GM23338 (cell line): Measurements from ENCODE around the gene ITPR3. TPM values are rescaled to one million over a fixed set of nuclear protein-coding genes. Genes with fewer than 3 reads are reported as not detected.

ENCODE experiments used
- ATAC-seq: fragments of 200-7000 bp; cut with Tn5 transposase; 3 replicates; pipeline ENCODE4 v1.9.1; 2020
- DNase-seq: peaks from one replicate; pipeline ENCODE4 v3.0.0-alpha.2; 2015; ENCODE audit warnings: low spot score
- H2AFZ ChIP-seq: fragments of 200-600 bp; sonication (generic); 2 replicates; pipeline ENCODE4 v1.8.0; 2016; ENCODE audit warnings: antibody characterized with exemption, mild to moderate bottlenecking, moderate library complexity
- H3F3A ChIP-seq: fragments of 200-600 bp; sonication (generic); replicated peaks from 2 replicates; pipeline ENCODE4 v1.8.0; 2017; ENCODE audit warnings: antibody characterized with exemption, mixed run types, low read depth
- H3K27ac ChIP-seq: fragments of 200-600 bp; sonication (generic); 2 replicates; pipeline ENCODE4 v1.6.1; 2016; ENCODE audit warnings: low read depth
- H3K27me3 ChIP-seq: fragments of 200-600 bp; sonication (generic); 2 replicates; pipeline ENCODE4 v1.8.0; 2016; ENCODE audit warnings: mild to moderate bottlenecking, mixed run types, moderate library complexity; ENCODE audit not compliant: insufficient read depth
- H3K36me3 ChIP-seq: fragments of 200-600 bp; sonication (generic); 2 replicates; pipeline ENCODE4 v1.8.0; 2016; ENCODE audit warnings: mild to moderate bottlenecking; ENCODE audit not compliant: insufficient read depth
- H3K4me1 ChIP-seq: fragments of 200-600 bp; sonication (generic); 2 replicates; pipeline ENCODE4 v1.8.0; 2016; ENCODE audit warnings: mild to moderate bottlenecking, moderate library complexity; ENCODE audit not compliant: insufficient read depth
- H3K4me2 ChIP-seq: fragments of 200-600 bp; sonication (generic); 2 replicates; pipeline ENCODE4 v1.7.1; 2017; ENCODE audit warnings: mixed run types
- H3K4me3 ChIP-seq: fragments of 200-600 bp; sonication (generic); 2 replicates; pipeline ENCODE4 v1.6.1; 2016; ENCODE audit warnings: mixed run types
- H3K79me2 ChIP-seq: fragments of 200-600 bp; sonication (generic); replicated peaks from 2 replicates; pipeline ENCODE4 v1.8.0; 2017; ENCODE audit warnings: mild to moderate bottlenecking; ENCODE audit not compliant: insufficient read depth
- H3K9me2 ChIP-seq: fragments of 200-600 bp; sonication (generic); 2 replicates; pipeline ENCODE4 v1.8.0; 2017; ENCODE audit not compliant: insufficient read depth
- H4K20me1 ChIP-seq: fragments of 200-600 bp; sonication (generic); replicated peaks from 2 replicates; pipeline ENCODE4 v1.8.0; 2017; ENCODE audit warnings: mild to moderate bottlenecking; ENCODE audit not compliant: insufficient read depth
- H3K27ac Mint-ChIP-seq: 2 replicates; pipeline ENCODE4 v1.8.0; 2020; ENCODE audit warnings: inconsistent platforms, mild to moderate bottlenecking, moderate library complexity, mixed read lengths
- H3K27me3 Mint-ChIP-seq: 3 replicates; pipeline ENCODE4 v1.8.0; 2022; ENCODE audit warnings: low read depth, mild to moderate bottlenecking, moderate library complexity, mixed read lengths, inconsistent platforms; ENCODE audit not compliant: insufficient read depth, poor library complexity
- H3K36me3 Mint-ChIP-seq: 3 replicates; pipeline ENCODE4 v1.8.0; 2021; ENCODE audit warnings: low read depth, mild to moderate bottlenecking, inconsistent platforms, moderate library complexity, mixed read lengths
- H3K4me1 Mint-ChIP-seq: 3 replicates; pipeline ENCODE4 v1.8.0; 2020; ENCODE audit warnings: mild to moderate bottlenecking, inconsistent platforms, mixed read lengths
- H3K4me3 Mint-ChIP-seq: 3 replicates; pipeline ENCODE4 v1.8.0; 2021; ENCODE audit warnings: moderate library complexity, mild to moderate bottlenecking, inconsistent platforms, mixed read lengths
- H3K9me3 Mint-ChIP-seq: 3 replicates; pipeline ENCODE4 v1.8.0; 2020; ENCODE audit warnings: moderate library complexity, mild to moderate bottlenecking, inconsistent platforms, mixed read lengths
- EZH2 ChIP-seq: fragments of 200-600 bp; sonication (generic); IDR thresholded peaks from one replicate; pipeline ENCODE4 v1.8.0; 2017; ENCODE audit warnings: antibody characterized with exemption, mild to moderate bottlenecking, low read depth; ENCODE audit not compliant: unreplicated experiment
- JUNB ChIP-seq: IDR thresholded peaks from one replicate; pipeline ENCODE4 v1.6.1; 2016; ENCODE audit warnings: antibody characterized with exemption; ENCODE audit not compliant: unreplicated experiment
- NANOG ChIP-seq: IDR thresholded peaks from 2 replicates; pipeline ENCODE4 v1.6.1; 2016; ENCODE audit warnings: antibody characterized with exemption, borderline replicate concordance
- POLR2AphosphoS5 ChIP-seq: IDR thresholded peaks from 2 replicates; pipeline ENCODE4 v1.6.1; 2016; ENCODE audit warnings: antibody characterized with exemption, low read depth
- STAT1 ChIP-seq: IDR thresholded peaks from one replicate; pipeline ENCODE4 v1.6.1; 2016; ENCODE audit warnings: antibody characterized with exemption; ENCODE audit not compliant: unreplicated experiment
- ZNF114 ChIP-seq: fragments of 250-450 bp; sonication (Bioruptor Pico); IDR thresholded peaks from 2 replicates; pipeline ENCODE4 v1.5.0; 2020; ENCODE audit warnings: mild to moderate bottlenecking, moderate library complexity
- ZNF331 ChIP-seq: fragments of 250-450 bp; sonication (Bioruptor Pico); IDR thresholded peaks from 2 replicates; pipeline ENCODE4 v1.5.0; 2020; ENCODE audit warnings: low read depth, mild to moderate bottlenecking, moderate library complexity
- polyA plus RNA-seq: library from polyadenylated mRNA; unstranded; fragments of >200 nt; fragmentation: Nextera tagmentation; extraction: Ambion mirVana; gene quantifications from 2 replicates; pipeline ENCODE4 v1.2.1, GENCODE V29; 2016
- total RNA-seq: library from RNA; depleted of rRNA; stranded (reverse); fragments of >200 nt; shearing (Covaris generic); gene quantifications from 2 replicates; pipeline ENCODE4 v1.2.3, GENCODE V29; 2014
- TF ChIP-seq, protein P1 (sequence below): fragments of 250-450 bp; sonication (Bioruptor Pico); IDR thresholded peaks from 2 replicates; pipeline ENCODE4 v1.5.0; 2020; ENCODE audit warnings: mild to moderate bottlenecking, moderate library complexity
- TF ChIP-seq, protein P2 (sequence below): IDR thresholded peaks from 2 replicates; pipeline ENCODE4 v1.6.1; 2016; ENCODE audit warnings: antibody characterized with exemption
- TF ChIP-seq, protein P3 (sequence below): IDR thresholded peaks from one replicate; pipeline ENCODE4 v1.6.1; 2018; ENCODE audit warnings: antibody characterized with exemption; ENCODE audit not compliant: unreplicated experiment

Gene ITPR3
- total and polyA plus RNA-seq, 2 experiments from 2014 or later = 7.3 to 31.9 TPM

DNA sequence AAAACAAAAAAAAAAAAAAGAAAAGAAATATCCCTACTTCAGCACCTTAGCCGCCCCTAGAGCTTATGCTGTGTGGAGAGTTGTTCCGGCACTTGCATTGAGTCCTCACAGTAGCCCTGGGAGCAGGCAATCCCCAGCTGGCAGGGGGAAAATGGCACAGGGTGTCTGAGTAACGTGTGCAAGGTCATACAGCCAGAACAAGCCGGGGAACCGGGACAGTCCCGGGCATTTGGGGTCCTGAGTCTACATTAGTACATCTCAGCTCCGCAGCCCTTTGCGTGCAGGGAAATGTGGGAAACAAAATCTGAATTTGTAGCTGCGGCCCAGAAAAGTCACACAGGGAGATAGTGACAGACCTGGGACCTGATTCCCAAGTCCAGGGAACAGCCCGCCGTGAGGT, 44.5 kb upstream of the ITPR3 start:
- Histone ChIP-seq H3K36me3 (0 out of 2 replicates have a peak, but pooled peaks cover 5% of the 10 kb centered on the region), H3K27me3 (no peaks in the 10 kb centered on the region), H3F3A (no peaks in the 10 kb centered on the region), H3K4me1 (peaks cover 9% of the 10 kb centered on the region), H3K9me2 (no peaks in the 10 kb centered on the region), H3K4me3 (no peak overlapping the region), H4K20me1 (no peaks in the 10 kb centered on the region), H3K79me2 (peaks cover 16% of the 10 kb centered on the region), H3K4me2 (no peak overlapping the region), H2AFZ (no peak overlapping the region), H3K27ac (no peak overlapping the region)
- peaks cover 24% of the 10 kb centered on the region for H3K36me3 Mint-ChIP-seq
- no peaks in the 10 kb centered on the region; the same call in 2 of the 3 replicates for H3K9me3 Mint-ChIP-seq
- H3K27ac Mint-ChIP-seq = no peak overlapping the region
- no peak for TF ChIP-seq ZNF331 (CRISPR knock-in tag)
- TF ChIP-seq NANOG = no peak
- TF ChIP-seq, protein P1, sequence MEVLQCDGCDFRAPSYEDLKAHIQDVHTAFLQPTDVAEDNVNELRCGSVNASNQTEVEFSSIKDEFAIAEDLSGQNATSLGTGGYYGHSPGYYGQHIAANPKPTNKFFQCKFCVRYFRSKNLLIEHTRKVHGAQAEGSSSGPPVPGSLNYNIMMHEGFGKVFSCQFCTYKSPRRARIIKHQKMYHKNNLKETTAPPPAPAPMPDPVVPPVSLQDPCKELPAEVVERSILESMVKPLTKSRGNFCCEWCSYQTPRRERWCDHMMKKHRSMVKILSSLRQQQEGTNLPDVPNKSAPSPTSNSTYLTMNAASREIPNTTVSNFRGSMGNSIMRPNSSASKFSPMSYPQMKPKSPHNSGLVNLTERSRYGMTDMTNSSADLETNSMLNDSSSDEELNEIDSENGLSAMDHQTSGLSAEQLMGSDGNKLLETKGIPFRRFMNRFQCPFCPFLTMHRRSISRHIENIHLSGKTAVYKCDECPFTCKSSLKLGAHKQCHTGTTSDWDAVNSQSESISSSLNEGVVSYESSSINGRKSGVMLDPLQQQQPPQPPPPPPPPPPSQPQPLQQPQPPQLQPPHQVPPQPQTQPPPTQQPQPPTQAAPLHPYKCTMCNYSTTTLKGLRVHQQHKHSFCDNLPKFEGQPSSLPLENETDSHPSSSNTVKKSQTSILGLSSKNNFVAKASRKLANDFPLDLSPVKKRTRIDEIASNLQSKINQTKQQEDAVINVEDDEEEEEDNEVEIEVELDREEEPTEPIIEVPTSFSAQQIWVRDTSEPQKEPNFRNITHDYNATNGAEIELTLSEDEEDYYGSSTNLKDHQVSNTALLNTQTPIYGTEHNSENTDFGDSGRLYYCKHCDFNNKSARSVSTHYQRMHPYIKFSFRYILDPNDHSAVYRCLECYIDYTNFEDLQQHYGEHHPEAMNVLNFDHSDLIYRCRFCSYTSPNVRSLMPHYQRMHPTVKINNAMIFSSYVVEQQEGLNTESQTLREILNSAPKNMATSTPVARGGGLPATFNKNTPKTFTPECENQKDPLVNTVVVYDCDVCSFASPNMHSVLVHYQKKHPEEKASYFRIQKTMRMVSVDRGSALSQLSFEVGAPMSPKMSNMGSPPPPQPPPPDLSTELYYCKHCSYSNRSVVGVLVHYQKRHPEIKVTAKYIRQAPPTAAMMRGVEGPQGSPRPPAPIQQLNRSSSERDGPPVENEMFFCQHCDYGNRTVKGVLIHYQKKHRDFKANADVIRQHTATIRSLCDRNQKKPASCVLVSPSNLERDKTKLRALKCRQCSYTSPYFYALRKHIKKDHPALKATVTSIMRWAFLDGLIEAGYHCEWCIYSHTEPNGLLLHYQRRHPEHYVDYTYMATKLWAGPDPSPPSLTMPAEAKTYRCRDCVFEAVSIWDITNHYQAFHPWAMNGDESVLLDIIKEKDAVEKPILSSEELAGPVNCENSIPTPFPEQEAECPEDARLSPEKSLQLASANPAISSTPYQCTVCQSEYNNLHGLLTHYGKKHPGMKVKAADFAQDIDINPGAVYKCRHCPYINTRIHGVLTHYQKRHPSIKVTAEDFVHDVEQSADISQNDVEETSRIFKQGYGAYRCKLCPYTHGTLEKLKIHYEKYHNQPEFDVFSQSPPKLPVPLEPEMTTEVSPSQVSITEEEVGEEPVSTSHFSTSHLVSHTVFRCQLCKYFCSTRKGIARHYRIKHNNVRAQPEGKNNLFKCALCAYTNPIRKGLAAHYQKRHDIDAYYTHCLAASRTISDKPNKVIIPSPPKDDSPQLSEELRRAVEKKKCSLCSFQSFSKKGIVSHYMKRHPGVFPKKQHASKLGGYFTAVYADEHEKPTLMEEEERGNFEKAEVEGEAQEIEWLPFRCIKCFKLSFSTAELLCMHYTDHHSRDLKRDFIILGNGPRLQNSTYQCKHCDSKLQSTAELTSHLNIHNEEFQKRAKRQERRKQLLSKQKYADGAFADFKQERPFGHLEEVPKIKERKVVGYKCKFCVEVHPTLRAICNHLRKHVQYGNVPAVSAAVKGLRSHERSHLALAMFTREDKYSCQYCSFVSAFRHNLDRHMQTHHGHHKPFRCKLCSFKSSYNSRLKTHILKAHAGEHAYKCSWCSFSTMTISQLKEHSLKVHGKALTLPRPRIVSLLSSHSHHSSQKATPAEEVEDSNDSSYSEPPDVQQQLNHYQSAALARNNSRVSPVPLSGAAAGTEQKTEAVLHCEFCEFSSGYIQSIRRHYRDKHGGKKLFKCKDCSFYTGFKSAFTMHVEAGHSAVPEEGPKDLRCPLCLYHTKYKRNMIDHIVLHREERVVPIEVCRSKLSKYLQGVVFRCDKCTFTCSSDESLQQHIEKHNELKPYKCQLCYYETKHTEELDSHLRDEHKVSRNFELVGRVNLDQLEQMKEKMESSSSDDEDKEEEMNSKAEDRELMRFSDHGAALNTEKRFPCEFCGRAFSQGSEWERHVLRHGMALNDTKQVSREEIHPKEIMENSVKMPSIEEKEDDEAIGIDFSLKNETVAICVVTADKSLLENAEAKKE (CRISPR knock-in tag) = no peak
- TF ChIP-seq, protein P2, sequence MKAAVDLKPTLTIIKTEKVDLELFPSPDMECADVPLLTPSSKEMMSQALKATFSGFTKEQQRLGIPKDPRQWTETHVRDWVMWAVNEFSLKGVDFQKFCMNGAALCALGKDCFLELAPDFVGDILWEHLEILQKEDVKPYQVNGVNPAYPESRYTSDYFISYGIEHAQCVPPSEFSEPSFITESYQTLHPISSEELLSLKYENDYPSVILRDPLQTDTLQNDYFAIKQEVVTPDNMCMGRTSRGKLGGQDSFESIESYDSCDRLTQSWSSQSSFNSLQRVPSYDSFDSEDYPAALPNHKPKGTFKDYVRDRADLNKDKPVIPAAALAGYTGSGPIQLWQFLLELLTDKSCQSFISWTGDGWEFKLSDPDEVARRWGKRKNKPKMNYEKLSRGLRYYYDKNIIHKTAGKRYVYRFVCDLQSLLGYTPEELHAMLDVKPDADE = no peak
- no peak for TF ChIP-seq EZH2
- TF ChIP-seq STAT1 = no peak
- no peak for TF ChIP-seq ZNF114 (CRISPR knock-in tag)
- TF ChIP-seq JUNB = no peak
- no peak for TF ChIP-seq POLR2AphosphoS5
- TF ChIP-seq, protein P3, sequence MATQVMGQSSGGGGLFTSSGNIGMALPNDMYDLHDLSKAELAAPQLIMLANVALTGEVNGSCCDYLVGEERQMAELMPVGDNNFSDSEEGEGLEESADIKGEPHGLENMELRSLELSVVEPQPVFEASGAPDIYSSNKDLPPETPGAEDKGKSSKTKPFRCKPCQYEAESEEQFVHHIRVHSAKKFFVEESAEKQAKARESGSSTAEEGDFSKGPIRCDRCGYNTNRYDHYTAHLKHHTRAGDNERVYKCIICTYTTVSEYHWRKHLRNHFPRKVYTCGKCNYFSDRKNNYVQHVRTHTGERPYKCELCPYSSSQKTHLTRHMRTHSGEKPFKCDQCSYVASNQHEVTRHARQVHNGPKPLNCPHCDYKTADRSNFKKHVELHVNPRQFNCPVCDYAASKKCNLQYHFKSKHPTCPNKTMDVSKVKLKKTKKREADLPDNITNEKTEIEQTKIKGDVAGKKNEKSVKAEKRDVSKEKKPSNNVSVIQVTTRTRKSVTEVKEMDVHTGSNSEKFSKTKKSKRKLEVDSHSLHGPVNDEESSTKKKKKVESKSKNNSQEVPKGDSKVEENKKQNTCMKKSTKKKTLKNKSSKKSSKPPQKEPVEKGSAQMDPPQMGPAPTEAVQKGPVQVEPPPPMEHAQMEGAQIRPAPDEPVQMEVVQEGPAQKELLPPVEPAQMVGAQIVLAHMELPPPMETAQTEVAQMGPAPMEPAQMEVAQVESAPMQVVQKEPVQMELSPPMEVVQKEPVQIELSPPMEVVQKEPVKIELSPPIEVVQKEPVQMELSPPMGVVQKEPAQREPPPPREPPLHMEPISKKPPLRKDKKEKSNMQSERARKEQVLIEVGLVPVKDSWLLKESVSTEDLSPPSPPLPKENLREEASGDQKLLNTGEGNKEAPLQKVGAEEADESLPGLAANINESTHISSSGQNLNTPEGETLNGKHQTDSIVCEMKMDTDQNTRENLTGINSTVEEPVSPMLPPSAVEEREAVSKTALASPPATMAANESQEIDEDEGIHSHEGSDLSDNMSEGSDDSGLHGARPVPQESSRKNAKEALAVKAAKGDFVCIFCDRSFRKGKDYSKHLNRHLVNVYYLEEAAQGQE = no peak
- no peak overlapping the region for H3K4me3 Mint-ChIP-seq
- H3K4me1 Mint-ChIP-seq = peaks cover 12% of the 10 kb centered on the region
- ATAC-seq = no peak
- peaks cover 6% of the 10 kb centered on the region for H3K27me3 Mint-ChIP-seq
- DNase-seq = no peak
